ENCODE data around the gene DNAJB8. TPM values are rescaled to one million over a fixed set of nuclear protein-coding genes. Genes with fewer than 3 reads are reported as not detected.

DNAJB8 gene
- total and polyA plus RNA-seq, 12 donors = not detected

- Histone ChIP-seq H3K27ac (no peak overlapping the region), H3K36me3 (peaks cover 0 to 6% (median 0%) of the 10 kb centered on the region in 9 donors), H3K9me3 (no peaks in the 10 kb centered on the region), H3K4me3 (no peak overlapping the region), H3K27me3 (no peaks in the 10 kb centered on the region), H3K4me1 (peaks cover 0 to 13% (median 5%) of the 10 kb centered on the region in 9 donors)
- DNase-seq (no peak), ATAC-seq (no peak)
- intact Hi-C loops (cut with DNase I) = no loop called here
- WGBS, 2 donors = 86 to 88% methylated on average over 8 of the region's 8 CpGs
- TF ChIP-seq CTCF (IDR thresholded peaks at IDR 0.05) = no peak
These were observed 53.7 kb downstream of the DNAJB8 start for GRCh38 chr3:128413003-128413370.

Other genes with a start within 250 kb of the DNAJB8 start
- gene GATA2, start 26.3 kb upstream of the DNAJB8 start, total RNA-seq = 10 to 100 TPM in 7 of 10 donors, 1 to 10 TPM in 3; 6.8 to 21.4 (median 10.7) TPM
- 10 to 100 TPM; 16.0 to 29.8 TPM for gene GATA2, start 26.3 kb upstream of the DNAJB8 start, polyA plus RNA-seq
- 100 to 1,000 TPM in 3 of 10 donors, 10 to 100 TPM in 7; 74.9 to 170 (median 83.6) TPM for gene RPN1, start 183.9 kb upstream of the DNAJB8 start, total RNA-seq
- 100 to 1,000 TPM in 1 of 2 donors, 10 to 100 TPM in 1; 44.3 to 238 TPM for gene RPN1, start 183.9 kb upstream of the DNAJB8 start, polyA plus RNA-seq